Spleen (tissue), 7 donors: ENCODE data around the gene DDX41.

Experiments used
- POLR2A ChIP-seq, 3 donors: fragments of 450-650 bp; IDR thresholded peaks; one replicate each; pipeline ENCODE4 v1.5.1; 2017; ENCODE audit warnings: antibody characterized with exemption in 3 of 3, mild to moderate bottlenecking in 1 of 3
- POLR2AphosphoS5 ChIP-seq, 3 donors: sonication (generic); formaldehyde crosslinking; IDR thresholded peaks; one replicate each; pipeline ENCODE4 v1.5.1; 2017; ENCODE audit warnings: antibody characterized with exemption in 3 of 3
- TF ChIP-seq, protein P1 (sequence below), 11 experiments: fragments of 200-600 bp in 7 of 11; fragments of 450-650 bp in 4 of 11; sonication (generic) in 4 of 11; IDR thresholded peaks in 8 of 11; conservative IDR thresholded peaks in 3 of 11; 1 replicate in 7 of 11; 2 replicates in 4 of 11; pipeline versions ENCODE4 v1.4.0 to v1.8.0; 2016 to 2021; ENCODE audit warnings: antibody characterized with exemption in 11 of 11, inconsistent platforms in 4 of 11, mild to moderate bottlenecking in 1 of 11
- donor health status: DM: no; HTN: no; CAD: no; lungs with moderate emphysema.
- donor health status: DM: no; HTN: no; CAD: no.
- donor health status: DM: no; HTN: no; CAD: no.

GRCh38 chr5:177511796-177512675 lies 4.7 kb downstream of the DDX41 start:
- TF ChIP-seq, protein P1, sequence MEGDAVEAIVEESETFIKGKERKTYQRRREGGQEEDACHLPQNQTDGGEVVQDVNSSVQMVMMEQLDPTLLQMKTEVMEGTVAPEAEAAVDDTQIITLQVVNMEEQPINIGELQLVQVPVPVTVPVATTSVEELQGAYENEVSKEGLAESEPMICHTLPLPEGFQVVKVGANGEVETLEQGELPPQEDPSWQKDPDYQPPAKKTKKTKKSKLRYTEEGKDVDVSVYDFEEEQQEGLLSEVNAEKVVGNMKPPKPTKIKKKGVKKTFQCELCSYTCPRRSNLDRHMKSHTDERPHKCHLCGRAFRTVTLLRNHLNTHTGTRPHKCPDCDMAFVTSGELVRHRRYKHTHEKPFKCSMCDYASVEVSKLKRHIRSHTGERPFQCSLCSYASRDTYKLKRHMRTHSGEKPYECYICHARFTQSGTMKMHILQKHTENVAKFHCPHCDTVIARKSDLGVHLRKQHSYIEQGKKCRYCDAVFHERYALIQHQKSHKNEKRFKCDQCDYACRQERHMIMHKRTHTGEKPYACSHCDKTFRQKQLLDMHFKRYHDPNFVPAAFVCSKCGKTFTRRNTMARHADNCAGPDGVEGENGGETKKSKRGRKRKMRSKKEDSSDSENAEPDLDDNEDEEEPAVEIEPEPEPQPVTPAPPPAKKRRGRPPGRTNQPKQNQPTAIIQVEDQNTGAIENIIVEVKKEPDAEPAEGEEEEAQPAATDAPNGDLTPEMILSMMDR (IDR thresholded peaks at IDR 0.05 in 8 of 11, conservative IDR thresholded peaks at IDR 0.05 in 3 of 11) = no peak
- TF ChIP-seq POLR2A (IDR thresholded peaks at IDR 0.05) (no peak), POLR2AphosphoS5 (IDR thresholded peaks at IDR 0.05) (no peak)
